Activated T-cell treated with anti-CD3 and anti-CD28 coated beads for 4 hours (primary cell): Measurements from ENCODE around the gene IL18.
"Not testable (repeated sequence)": the region's sequence is repeated elsewhere in the genome, so short reads cannot be mapped to it uniquely, and the experiment has no call there.

Experiments
- DNase-seq: peaks from one replicate; pipeline ENCODE4 v3.0.0-alpha.2; 2020

The IL18 gene

GRCh38 chr11:112166562-112166961 lies 2.7 kb upstream of the IL18 start:
- DNase-seq, result no peak

GRCh38 chr11:112165049-112165448 lies 1.2 kb upstream of the IL18 start:
- no peak for DNase-seq

- DNase-seq, result no peak
These were observed 940 bp downstream of the IL18 start for GRCh38 chr11:112162761-112163546.

- not testable (repeated sequence) for DNase-seq
These were observed 1.7 kb downstream of the IL18 start for GRCh38 chr11:112162200-112162599.

GRCh38 chr11:112161012-112161411 lies 2.9 kb downstream of the IL18 start:
- no peak for DNase-seq

GRCh38 chr11:112160091-112160848 lies 3.6 kb downstream of the IL18 start:
- no peak for DNase-seq

GRCh38 chr11:112159098-112160065 lies 4.5 kb downstream of the IL18 start:
- DNase-seq, result no peak

GRCh38 chr11:112156956-112157766 lies 6.7 kb downstream of the IL18 start:
- no peak for DNase-seq

GRCh38 chr11:112156153-112156955 lies 7.5 kb downstream of the IL18 start:
- no peak for DNase-seq

GRCh38 chr11:112150517-112150916 lies 13.4 kb downstream of the IL18 start:
- no peak for DNase-seq

GRCh38 chr11:112143597-112143996 lies 20.3 kb downstream of the IL18 start:
- no peak for DNase-seq

- DNase-seq, result no peak
These were observed 29.4 kb downstream of the IL18 start for GRCh38 chr11:112134473-112134872.

- no peak for DNase-seq
These were observed 31.2 kb downstream of the IL18 start for GRCh38 chr11:112132737-112133136.

GRCh38 chr11:112129656-112130055 lies 34.2 kb downstream of the IL18 start:
- no peak for DNase-seq

- DNase-seq, result no peak
These were observed 35.3 kb downstream of the IL18 start for GRCh38 chr11:112128483-112129121.

- DNase-seq, result no peak
These were observed 36.8 kb downstream of the IL18 start for GRCh38 chr11:112127056-112127455.

GRCh38 chr11:112123129-112123528 lies 40.8 kb downstream of the IL18 start:
- no peak for DNase-seq

- DNase-seq, result no peak
These were observed 41.8 kb downstream of the IL18 start for GRCh38 chr11:112121981-112122615.

GRCh38 chr11:112118176-112118575 lies 45.7 kb downstream of the IL18 start:
- DNase-seq, result no peak

- DNase-seq, result no peak
These were observed 48.5 kb downstream of the IL18 start for GRCh38 chr11:112115386-112115785.
